Activated CD4-positive, alpha-beta T cell treated with anti-CD3 and anti-CD28 coated beads for 1 hour (primary cell): ENCODE data around the gene GALNT10.

Experiments
- DNase-seq: peaks from one replicate; pipeline ENCODE4 v3.0.0-alpha.2; 2020

The GALNT10 gene

GRCh38 chr5:154308443-154309370 is 118.2 kb downstream of the GALNT10 start:
- DNase-seq, result no peak

GRCh38 chr5:154309371-154309745 is 118.8 kb downstream of the GALNT10 start:
- no peak for DNase-seq

GRCh38 chr5:154309805-154310204 is 119.3 kb downstream of the GALNT10 start:
- DNase-seq, result no peak

GRCh38 chr5:154311362-154311761 is 120.8 kb downstream of the GALNT10 start:
- DNase-seq, result no peak

- no peak for DNase-seq
Measured at GRCh38 chr5:154312000-154312399, 121.5 kb downstream of the GALNT10 start.

- DNase-seq, result no peak
Measured at GRCh38 chr5:154312576-154312975, 122.0 kb downstream of the GALNT10 start.

- no peak for DNase-seq
Measured at GRCh38 chr5:154313360-154314017, 123.0 kb downstream of the GALNT10 start.

- DNase-seq, result no peak
Measured at GRCh38 chr5:154315196-154315595, 124.7 kb downstream of the GALNT10 start.

GRCh38 chr5:154315756-154316155 is 125.2 kb downstream of the GALNT10 start:
- no peak for DNase-seq

GRCh38 chr5:154316223-154316935 is 125.8 kb downstream of the GALNT10 start:
- no peak for DNase-seq

- no peak for DNase-seq
Measured at GRCh38 chr5:154317916-154318315, 127.4 kb downstream of the GALNT10 start.

- DNase-seq, result no peak
Measured at GRCh38 chr5:154318691-154319090, 128.2 kb downstream of the GALNT10 start.

GRCh38 chr5:154319736-154320135 is 129.2 kb downstream of the GALNT10 start:
- DNase-seq, result no peak

GRCh38 chr5:154320224-154321089 is 129.9 kb downstream of the GALNT10 start:
- DNase-seq, result no peak

- no peak for DNase-seq
Measured at GRCh38 chr5:154321546-154321945, 131.0 kb downstream of the GALNT10 start.

- DNase-seq, result no peak
Measured at GRCh38 chr5:154324033-154324432, 133.5 kb downstream of the GALNT10 start.

- DNase-seq, result no peak
Measured at GRCh38 chr5:154325566-154325965, 135.0 kb downstream of the GALNT10 start.

- DNase-seq, result no peak
Measured at GRCh38 chr5:154329062-154329461, 138.5 kb downstream of the GALNT10 start.

GRCh38 chr5:154329519-154330040 is 139.0 kb downstream of the GALNT10 start:
- no peak for DNase-seq

GRCh38 chr5:154330097-154330667 is 139.6 kb downstream of the GALNT10 start:
- DNase-seq, result no peak

- DNase-seq, result no peak
Measured at GRCh38 chr5:154331232-154331631, 140.7 kb downstream of the GALNT10 start.

GRCh38 chr5:154331924-154332323 is 141.4 kb downstream of the GALNT10 start:
- DNase-seq, result no peak
